Heart right ventricle (tissue), 16 donors: ENCODE measurements around the gene FAM240A. TPM values are rescaled to one million over a fixed set of nuclear protein-coding genes. Genes with fewer than 3 reads are reported as not detected.
"Not testable (repeated sequence)": the region's sequence is repeated elsewhere in the genome, so short reads cannot be mapped to it uniquely, and the experiment has no call there.

Source experiments
- ATAC-seq, 8 donors: fragments of 200-7000 bp; cut with Tn5 transposase; one replicate each; pipeline ENCODE4 v1.9.1; 2020; ENCODE audit warnings: mild to moderate bottlenecking in 8 of 8, moderate library complexity in 8 of 8, moderate number of reproducible peaks in 1 of 8
- DNase-seq, 2 donors: peaks; one replicate each; pipeline ENCODE4 v3.0.0-alpha.2; 2020
- H3K27ac ChIP-seq, 10 donors: fragments of 200-600 bp; sonication (generic) in 2 of 10; one replicate each; pipeline versions ENCODE4 v1.5.0 to v1.8.0; 2020 to 2022; ENCODE audit warnings: mild to moderate bottlenecking in 3 of 10
- H3K27me3 ChIP-seq, 7 donors: fragments of 200-600 bp; one replicate each; pipeline ENCODE4 v1.8.0; 2021 to 2022; ENCODE audit warnings: mild to moderate bottlenecking in 2 of 7
- H3K36me3 ChIP-seq, 9 donors: fragments of 200-600 bp; sonication (generic) in 1 of 9; one replicate each; pipeline versions ENCODE4 v1.5.0 to v1.8.0; 2020 to 2022; ENCODE audit warnings: mild to moderate bottlenecking in 2 of 9
- H3K4me1 ChIP-seq, 9 donors: fragments of 200-600 bp; sonication (generic) in 1 of 9; one replicate each; pipeline versions ENCODE4 v1.5.0 to v1.8.0; 2020 to 2022; ENCODE audit warnings: mild to moderate bottlenecking in 4 of 9
- H3K4me3 ChIP-seq, 10 donors: fragments of 200-600 bp; sonication (generic) in 2 of 10; one replicate each; pipeline versions ENCODE4 v1.5.0 to v1.8.0; 2020 to 2022; ENCODE audit warnings: mild to moderate bottlenecking in 7 of 10, moderate library complexity in 2 of 10
- H3K9me3 ChIP-seq, 11 donors: fragments of 200-600 bp in 10 of 11; sonication (generic) in 2 of 11; one replicate each; pipeline versions ENCODE4 v1.5.0 to v1.8.0; 2013 to 2022; ENCODE audit warnings: mild to moderate bottlenecking in 2 of 11, control low read depth in 1 of 11, moderate library complexity in 1 of 11
- CTCF ChIP-seq, 9 donors: fragments of 200-600 bp; sonication (generic) in 2 of 9; IDR thresholded peaks; one replicate each; pipeline versions ENCODE4 v1.5.0 to v1.8.0; 2021 to 2022; ENCODE audit warnings: antibody characterized with exemption in 9 of 9, mild to moderate bottlenecking in 5 of 9, moderate library complexity in 1 of 9
- WGBS, 2 donors: extraction: QIAGEN DNeasy Blood & Tissue Kit; methylation state at CpG; one replicate each; pipeline ENCODE4 v1.1.7; 2013; ENCODE audit warnings: inconsistent platforms in 1 of 2; 5-methylcytosine and 5-hydroxymethylcytosine counted together
- intact Hi-C, 10 donors: fragments of 100-400 bp; cut with DNase I; formaldehyde crosslinking; loops; one replicate each; pipeline versions ENCODE4 v1.11.1 to v1.14.2; 2022
- polyA plus RNA-seq, 2 donors: library from polyadenylated mRNA; stranded (reverse); fragments of 200-250 nt; gene quantifications; one replicate each; pipeline ENCODE4 v1.2.3, GENCODE V29; 2013
- total RNA-seq, 10 donors: library from RNA; stranded (reverse); fragmentation: NEBNext Ultra II Directional in 3 of 10; extraction: Animal tissue kit (Norgen Biotek cat#: 25700) in 3 of 10; gene quantifications; one replicate each; pipeline versions ENCODE4 v1.2.1 to v1.2.4, GENCODE V29; 2021 to 2023
- donor health status: Arrhythmogenic right ventricular cardiomyopathy.
- donor health status: ischemic (EF 13 %, LVEDD 7.1; RV severe dilation, severe dysfunction).
- donor health status: healthy with polysubstance abuse.
- donor health status: DM: no; HTN: yes; CAD: no.
- donor health status: DM: no; HTN: no; CAD: no.
- donor health status: ischemic (EF 25% LVEDD 6.9; RV normal size, moderate dysfunction).
- donor health status: ischemic (EF 25% LVEDD 5.7; RV mildly dilated, moderate dysfunction).
- donor health status: healthy.
- donor health status: DM: yes; HTN: yes; CAD: no.
- donor health status: Ischemic cardiomyopathy.
- donor health status: ischemic (EF 35%, LVEDD 5.7; RV mildly dilated, moderate dysfunction).
- donor health status: nonischemic (EF 11% LVEDD 7.7; RV severe dilation, severe dysfunction).
- donor health status: DM: yes; HTN: yes; CAD: no.
- donor health status: PGD.
- donor health status: ischemic (EF 29% LVEDD 5.4; RV normal size, mild dysfunction).
- donor health status: nonischemic (EF 23%, LVEDD 6.1; RV moderate dilation, normal function).

Gene FAM240A
- total and polyA plus RNA-seq, 12 donors: 0.19 TPM; not detected in 11

GRCh38 chr3:46580675-46581074 lies 31.6 kb upstream of the FAM240A start:
- ATAC-seq (no peak), DNase-seq (no peak)
- no peaks in the 10 kb centered on the region for H3K9me3 ChIP-seq
- TF ChIP-seq CTCF (IDR thresholded peaks at IDR 0.05): no peak
- no peak overlapping the region for H3K27ac ChIP-seq
- H3K27me3 ChIP-seq: peaks cover 0 to 19% (median 3%) of the 10 kb centered on the region in 7 donors
- peaks cover 0 to 26% (median 8%) of the 10 kb centered on the region in 9 donors for H3K4me1 ChIP-seq
- H3K36me3 ChIP-seq: no peaks in the 10 kb centered on the region
- no peak overlapping the region for H3K4me3 ChIP-seq
- WGBS, 2 donors: 100% methylated on average over 1 of the region's 1 CpG
- intact Hi-C loops: no loop called here

GRCh38 chr3:46584598-46585467 lies 27.5 kb upstream of the FAM240A start:
- Histone ChIP-seq H3K36me3 (no peaks in the 10 kb centered on the region), H3K27ac (no peak overlapping the region), H3K27me3 (no peaks in the 10 kb centered on the region), H3K4me3 (no peak overlapping the region), H3K4me1 (no peaks in the 10 kb centered on the region), H3K9me3 (no peaks in the 10 kb centered on the region)
- WGBS, 2 donors: 90 to 95% methylated on average over 7 of the region's 7 CpGs
- DNase-seq (no peak), ATAC-seq (no peak)
- intact Hi-C loops: no loop called here
- no peak for TF ChIP-seq CTCF (IDR thresholded peaks at IDR 0.05)

GRCh38 chr3:46585799-46586693 lies 26.3 kb upstream of the FAM240A start:
- Histone ChIP-seq H3K27ac (no peak overlapping the region), H3K4me3 (no peak overlapping the region), H3K4me1 (no peaks in the 10 kb centered on the region), H3K9me3 (no peaks in the 10 kb centered on the region), H3K36me3 (no peaks in the 10 kb centered on the region), H3K27me3 (no peaks in the 10 kb centered on the region)
- intact Hi-C loops: no loop called here
- WGBS, 2 donors: 87 to 90% methylated on average over 5 of the region's 5 CpGs
- no peak for TF ChIP-seq CTCF (IDR thresholded peaks at IDR 0.05)
- no peak for DNase-seq
- no peak for ATAC-seq

GRCh38 chr3:46586738-46587246 lies 25.5 kb upstream of the FAM240A start:
- DNase-seq (no peak), ATAC-seq (no peak)
- Histone ChIP-seq H3K27me3 (no peaks in the 10 kb centered on the region), H3K36me3 (no peaks in the 10 kb centered on the region), H3K9me3 (peaks cover 0 to 6% (median 0%) of the 10 kb centered on the region in 11 donors), H3K27ac (no peak overlapping the region), H3K4me3 (no peak overlapping the region), H3K4me1 (no peaks in the 10 kb centered on the region)
- no peak for TF ChIP-seq CTCF (IDR thresholded peaks at IDR 0.05)
- WGBS, 2 donors: 88 to 90% methylated on average over 6 of the region's 6 CpGs
- intact Hi-C loops: no loop called here

- H3K27me3 ChIP-seq, H3K36me3 ChIP-seq, DNase-seq, H3K4me1 ChIP-seq, H3K9me3 ChIP-seq, intact Hi-C loops, ATAC-seq, H3K27ac ChIP-seq, H3K4me3 ChIP-seq: not testable (repeated sequence)
- WGBS, 2 donors: 77 to 81% methylated on average over 3 of the region's 3 CpGs
Observed at GRCh38 chr3:46587268-46587667, 25.1 kb upstream of the FAM240A start.
